HFFc6 (cell line): ENCODE measurements around the gene ZFP36L2. TPM values are rescaled to one million over a fixed set of nuclear protein-coding genes. Genes with fewer than 3 reads are reported as not detected.

ENCODE experiments used
- DNase-seq: peaks from one replicate; pipeline ENCODE4 v3.0.0-alpha.2; 2018
- H3K27ac Mint-ChIP-seq: 2 replicates; pipeline ENCODE4 v1.8.0; 2020; ENCODE audit warnings: mild to moderate bottlenecking, mixed read lengths
- H3K27me3 Mint-ChIP-seq: 2 replicates; pipeline ENCODE4 v1.8.0; 2021; ENCODE audit warnings: mild to moderate bottlenecking, moderate library complexity, mixed read lengths; ENCODE audit not compliant: insufficient read depth
- H3K36me3 Mint-ChIP-seq: 2 replicates; pipeline ENCODE4 v1.8.0; 2021; ENCODE audit warnings: low read depth, mixed read lengths
- H3K4me1 Mint-ChIP-seq: 2 replicates; pipeline ENCODE4 v1.8.0; 2020; ENCODE audit warnings: low read depth, mixed read lengths
- H3K4me3 Mint-ChIP-seq: 2 replicates; pipeline ENCODE4 v1.8.0; 2020; ENCODE audit warnings: mild to moderate bottlenecking, moderate library complexity, mixed read lengths
- H3K9me3 Mint-ChIP-seq: 2 replicates; pipeline ENCODE4 v1.8.0; 2020; ENCODE audit warnings: mild to moderate bottlenecking, mixed read lengths
- total RNA-seq, 6 experiments: library from RNA; stranded (reverse); fragmentation: NEBNext Ultra II Directional; extraction: Animal tissue kit (Norgen Biotek cat#: 25700); gene quantifications; 2 replicates in 1 of 6; 3 replicates in 5 of 6; pipeline ENCODE4 v1.2.3, GENCODE V29; 2021
- TF ChIP-seq, protein P1 (sequence below): fragments of 200-600 bp; sonication (generic); IDR thresholded peaks from 2 replicates; pipeline ENCODE4 v1.5.0; 2021; ENCODE audit warnings: antibody characterized with exemption, mild to moderate bottlenecking

ZFP36L2 gene
- total RNA-seq, 6 experiments from 2014 or later = 66.6 to 94.5 (median 81.5) TPM

DNA sequence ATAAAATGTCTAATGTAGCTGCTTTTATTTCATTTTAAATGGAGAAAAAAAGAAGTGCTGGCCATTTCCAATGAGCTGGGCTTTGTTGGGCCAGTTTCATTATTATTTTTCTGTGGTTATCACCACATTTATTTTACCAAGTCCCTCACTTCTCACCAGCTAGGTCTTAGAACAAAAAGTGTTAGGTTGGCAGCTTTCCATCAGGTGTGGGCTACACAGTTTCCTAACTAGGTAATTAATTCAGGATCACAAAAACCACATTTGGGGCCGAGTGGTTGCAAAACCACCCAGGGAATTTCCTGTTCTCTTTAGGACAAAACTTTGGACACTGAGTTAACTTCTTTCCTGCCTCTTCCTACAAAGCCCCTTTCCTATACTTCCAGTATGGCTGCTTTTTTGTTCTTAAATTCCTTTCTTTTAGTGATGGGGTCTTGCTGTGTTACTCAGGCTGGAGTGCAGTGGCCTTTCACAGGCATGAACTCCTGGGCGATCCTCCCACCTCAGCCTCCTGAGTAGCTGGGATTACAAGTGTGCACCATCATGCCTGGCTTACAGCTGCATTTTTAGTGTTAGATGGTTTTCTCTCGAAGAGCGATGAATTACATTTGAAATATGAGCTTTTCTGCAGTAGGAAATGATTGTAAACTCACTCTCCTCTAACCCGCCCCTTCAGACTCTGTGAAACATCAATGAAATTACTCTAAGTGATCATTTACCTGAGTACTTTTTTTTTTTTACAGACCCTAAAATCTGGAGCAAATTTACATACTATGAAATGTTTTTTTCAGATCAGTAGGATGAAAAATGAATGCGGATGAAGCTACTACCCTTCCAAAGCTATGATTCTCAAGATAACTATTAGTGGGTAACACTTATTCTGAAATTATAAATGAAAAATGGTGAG, 2.6 kb upstream of the ZFP36L2 start:
- Mint-ChIP-seq H3K27ac (peak overlapping the region; percentile 71), H3K9me3 (no peaks in the 10 kb centered on the region), H3K27me3 (peaks cover 1% of the 10 kb centered on the region; the same call in 1 of the 2 replicates), H3K4me1 (peaks cover 24% of the 10 kb centered on the region), H3K4me3 (peak overlapping the region; percentile 45), H3K36me3 (peaks cover 9% of the 10 kb centered on the region)
- no peak for DNase-seq
- TF ChIP-seq, protein P1, sequence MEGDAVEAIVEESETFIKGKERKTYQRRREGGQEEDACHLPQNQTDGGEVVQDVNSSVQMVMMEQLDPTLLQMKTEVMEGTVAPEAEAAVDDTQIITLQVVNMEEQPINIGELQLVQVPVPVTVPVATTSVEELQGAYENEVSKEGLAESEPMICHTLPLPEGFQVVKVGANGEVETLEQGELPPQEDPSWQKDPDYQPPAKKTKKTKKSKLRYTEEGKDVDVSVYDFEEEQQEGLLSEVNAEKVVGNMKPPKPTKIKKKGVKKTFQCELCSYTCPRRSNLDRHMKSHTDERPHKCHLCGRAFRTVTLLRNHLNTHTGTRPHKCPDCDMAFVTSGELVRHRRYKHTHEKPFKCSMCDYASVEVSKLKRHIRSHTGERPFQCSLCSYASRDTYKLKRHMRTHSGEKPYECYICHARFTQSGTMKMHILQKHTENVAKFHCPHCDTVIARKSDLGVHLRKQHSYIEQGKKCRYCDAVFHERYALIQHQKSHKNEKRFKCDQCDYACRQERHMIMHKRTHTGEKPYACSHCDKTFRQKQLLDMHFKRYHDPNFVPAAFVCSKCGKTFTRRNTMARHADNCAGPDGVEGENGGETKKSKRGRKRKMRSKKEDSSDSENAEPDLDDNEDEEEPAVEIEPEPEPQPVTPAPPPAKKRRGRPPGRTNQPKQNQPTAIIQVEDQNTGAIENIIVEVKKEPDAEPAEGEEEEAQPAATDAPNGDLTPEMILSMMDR = no peak

DNA sequence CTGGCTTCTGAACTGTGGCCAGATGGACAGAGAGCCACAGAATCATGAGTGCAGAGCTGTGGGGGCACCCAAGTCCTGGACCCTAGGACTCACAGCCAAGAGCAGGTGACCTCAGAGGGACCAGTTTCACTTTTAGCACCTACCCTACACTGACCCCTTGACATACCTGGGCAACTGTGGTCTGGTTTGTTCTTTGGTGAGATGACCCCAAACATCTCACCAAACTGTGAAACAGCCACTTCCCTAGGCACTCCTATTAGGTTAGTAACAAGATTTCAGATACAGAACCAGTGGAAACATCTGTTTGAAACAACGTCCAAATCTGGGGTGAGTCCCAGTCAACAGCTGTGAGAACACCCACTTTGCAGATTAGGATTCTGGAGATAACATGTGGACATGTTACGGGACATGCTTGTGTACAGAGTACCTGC, 1.9 kb upstream of the ZFP36L2 start:
- Mint-ChIP-seq H3K36me3 (peaks cover 16% of the 10 kb centered on the region), H3K27ac (0 out of 2 replicates have a peak overlapping the region, but pooled peaks have one; percentile 86), H3K4me1 (peaks cover 24% of the 10 kb centered on the region), H3K27me3 (peaks cover 1% of the 10 kb centered on the region; the same call in 1 of the 2 replicates), H3K9me3 (no peaks in the 10 kb centered on the region), H3K4me3 (peak overlapping the region; percentile 45; the same call in 1 of the 2 replicates)
- DNase-seq = no peak
- TF ChIP-seq, protein P1 = no peak

DNA sequence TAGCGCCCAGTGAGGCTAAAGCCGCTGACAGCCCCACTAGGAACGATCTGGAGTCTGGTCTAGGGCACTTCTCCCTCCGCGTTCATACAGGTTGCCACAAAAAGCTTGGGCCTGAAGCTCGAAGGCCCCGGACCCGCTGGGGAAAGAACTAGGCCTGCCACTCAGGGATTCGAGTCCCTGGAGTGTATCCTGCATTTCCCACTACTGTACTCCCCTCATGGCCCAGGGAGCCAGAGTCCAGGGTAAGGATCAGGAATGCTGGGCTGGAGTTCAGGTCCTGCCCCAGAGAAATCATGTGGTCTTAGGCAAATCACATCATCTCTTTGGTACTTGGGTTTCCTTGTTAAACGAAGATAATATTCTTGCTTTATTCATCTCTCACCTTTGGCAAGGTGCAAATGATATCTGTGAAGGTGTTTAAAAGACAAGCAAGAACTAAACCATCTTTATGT, 1.4 kb upstream of the ZFP36L2 start:
- H3K36me3 Mint-ChIP-seq = peaks cover 18% of the 10 kb centered on the region
- H3K27ac Mint-ChIP-seq = peak overlapping the region; percentile 86
- peak overlapping the region; percentile 87 for H3K4me3 Mint-ChIP-seq
- peaks cover 25% of the 10 kb centered on the region for H3K4me1 Mint-ChIP-seq
- DNase-seq = no peak
- no peaks in the 10 kb centered on the region for H3K9me3 Mint-ChIP-seq
- TF ChIP-seq, protein P1 = peak; percentile 3
- peaks cover 1% of the 10 kb centered on the region for H3K27me3 Mint-ChIP-seq

DNA sequence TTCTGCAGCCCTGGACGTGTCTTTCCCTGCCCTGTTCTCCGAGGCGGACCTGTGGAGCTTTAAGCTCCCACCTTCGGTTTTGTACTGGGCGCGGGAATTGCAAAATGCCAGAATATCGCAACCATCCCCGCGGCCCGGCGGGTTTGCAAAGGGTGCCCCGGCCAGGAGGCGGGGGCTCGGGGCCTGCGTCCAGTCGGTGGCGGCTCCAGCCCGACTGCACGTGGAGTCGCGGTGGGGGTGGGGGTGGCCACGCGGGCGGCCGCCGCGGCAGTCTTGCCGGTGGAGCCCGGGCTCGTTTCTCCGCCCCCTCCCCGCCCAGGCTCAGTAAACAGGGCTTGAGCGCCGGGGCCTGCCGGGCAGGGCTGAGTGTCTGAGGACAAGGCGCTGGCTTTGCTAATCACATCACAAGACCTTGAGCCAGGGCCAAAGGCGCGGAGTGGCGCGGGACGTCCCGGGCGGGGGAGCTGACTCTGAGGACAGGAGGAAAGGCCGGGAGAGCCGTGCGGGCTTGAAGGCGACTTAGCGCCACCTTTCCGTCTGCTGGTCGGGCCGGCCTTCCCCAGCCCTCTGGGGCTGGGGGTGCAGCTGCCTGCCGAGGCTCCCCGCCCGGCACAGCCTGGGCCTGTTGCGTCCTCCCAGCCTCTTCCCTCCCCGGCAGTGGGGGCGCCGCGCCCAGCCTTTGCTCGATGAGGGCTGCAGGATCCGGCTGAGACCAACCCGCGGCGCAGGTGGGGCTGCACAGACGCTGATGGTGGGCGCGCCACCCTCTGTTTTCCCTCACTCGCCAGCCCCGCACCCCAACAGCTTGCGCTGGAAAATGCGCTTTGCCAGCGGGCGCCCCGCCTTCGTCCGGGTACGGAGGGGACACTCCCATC, 786 bp upstream of the ZFP36L2 start:
- Mint-ChIP-seq H3K9me3 (no peaks in the 10 kb centered on the region), H3K36me3 (peaks cover 24% of the 10 kb centered on the region), H3K27ac (peak overlapping the region; percentile 86), H3K4me1 (peaks cover 31% of the 10 kb centered on the region), H3K4me3 (peak overlapping the region; percentile 87), H3K27me3 (peaks cover 1% of the 10 kb centered on the region)
- peak; percentile 74 for DNase-seq
- TF ChIP-seq, protein P1 = peak; percentile 69; the same call in 1 of the 2 replicates
